ENCODE results near the gene SCAMP2.

SCAMP2 gene

GRCh38 chr15:74832826-74833225 lies 40.3 kb downstream of the SCAMP2 start:
- peaks cover 6% of the 10 kb centered on the region for H3K4me1 Mint-ChIP-seq (ENCODE audit: low read depth)
- no peak for DNase-seq (ENCODE audit: low spot score)
- peaks cover 5% of the 10 kb centered on the region for H3K36me3 Mint-ChIP-seq (ENCODE audit: low read depth)
- H3K27me3 Mint-ChIP-seq (ENCODE audit: low read depth), result peaks cover 6% of the 10 kb centered on the region
- no peak overlapping the region for H3K27ac Mint-ChIP-seq
- no peak overlapping the region for H3K4me3 Mint-ChIP-seq
- no peaks in the 10 kb centered on the region for H3K9me3 Mint-ChIP-seq

DNA sequence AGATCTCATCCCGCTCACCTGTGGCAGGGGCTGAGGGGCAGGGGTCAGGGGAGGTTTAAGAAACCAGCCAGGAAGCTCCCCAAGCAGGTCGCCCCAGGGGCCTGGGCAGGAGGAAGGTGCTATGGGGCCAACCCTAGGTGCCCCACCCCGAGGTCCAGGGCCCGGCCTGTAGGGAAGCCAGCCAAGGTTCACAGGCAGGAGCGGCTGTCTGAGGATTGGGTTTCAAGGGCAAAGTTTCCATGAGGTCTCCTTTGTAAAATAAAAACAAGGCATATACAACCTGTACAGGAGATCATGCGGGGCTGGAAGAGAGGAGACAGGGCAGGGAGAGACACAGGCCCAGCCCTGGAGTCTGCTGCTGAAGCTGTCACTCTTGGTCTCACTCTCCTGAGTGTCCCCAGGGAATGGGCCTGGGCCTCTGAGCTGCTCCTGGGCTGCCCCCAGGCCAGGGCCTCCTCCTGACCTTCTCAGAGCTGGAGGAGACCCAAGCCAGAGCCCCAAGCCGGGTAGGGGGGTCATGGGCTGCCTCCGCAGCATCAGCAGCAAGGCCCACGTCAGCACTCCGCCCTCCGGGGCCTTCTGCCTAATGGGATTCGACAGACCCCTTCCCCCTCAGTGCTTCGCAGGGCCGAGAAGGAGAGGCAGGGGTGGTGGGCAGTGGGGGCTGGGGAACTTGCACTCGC lies 41.2 kb downstream of the SCAMP2 start:
- Mint-ChIP-seq H3K4me3 (no peak overlapping the region), H3K27ac (no peak overlapping the region), H3K9me3 (no peaks in the 10 kb centered on the region)

DNA sequence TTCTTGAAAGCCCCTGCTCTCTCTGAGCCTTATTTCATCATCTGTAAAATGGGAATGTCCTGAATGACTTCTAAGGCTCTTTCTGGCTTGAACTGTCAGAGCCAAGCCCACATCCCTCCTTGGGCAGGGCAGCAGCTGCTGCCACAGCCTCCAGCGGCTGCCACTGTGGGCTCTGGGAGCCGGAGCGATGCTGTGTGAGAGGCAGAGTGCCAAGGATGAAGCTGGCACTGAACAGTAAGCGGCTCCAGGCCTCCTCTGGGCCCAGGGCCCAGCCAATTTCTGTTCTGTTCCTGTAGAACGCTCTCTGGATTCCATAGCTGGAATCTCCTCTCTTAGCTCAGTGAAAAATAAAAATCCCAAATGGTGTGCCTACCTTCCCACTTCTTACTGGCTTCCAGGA lies 42.3 kb downstream of the SCAMP2 start:
- Mint-ChIP-seq H3K27me3 (ENCODE audit: low read depth) (peaks cover 15% of the 10 kb centered on the region), H3K4me3 (no peak overlapping the region), H3K27ac (no peak overlapping the region), H3K4me1 (ENCODE audit: low read depth) (peaks cover 6% of the 10 kb centered on the region), H3K36me3 (ENCODE audit: low read depth) (peaks cover 3% of the 10 kb centered on the region), H3K9me3 (no peaks in the 10 kb centered on the region)
- no peak for DNase-seq (ENCODE audit: low spot score)

More for the DNA sequence above, 41.2 kb downstream of the SCAMP2 start:
- H3K36me3 Mint-ChIP-seq (ENCODE audit: low read depth), result peaks cover 5% of the 10 kb centered on the region
- peaks cover 6% of the 10 kb centered on the region for H3K4me1 Mint-ChIP-seq (ENCODE audit: low read depth)
- H3K27me3 Mint-ChIP-seq (ENCODE audit: low read depth), result peaks cover 13% of the 10 kb centered on the region
- no peak for DNase-seq (ENCODE audit: low spot score)

- Mint-ChIP-seq H3K9me3 (no peaks in the 10 kb centered on the region), H3K36me3 (ENCODE audit: low read depth) (peaks cover under 1% of the 10 kb centered on the region), H3K4me1 (ENCODE audit: low read depth) (peaks cover 4% of the 10 kb centered on the region), H3K27ac (no peak overlapping the region), H3K4me3 (no peak overlapping the region), H3K27me3 (ENCODE audit: low read depth) (peaks cover 16% of the 10 kb centered on the region)
- DNase-seq (ENCODE audit: low spot score), result no peak
Observed at GRCh38 chr15:74829991-74830390, 43.2 kb downstream of the SCAMP2 start.

DNA sequence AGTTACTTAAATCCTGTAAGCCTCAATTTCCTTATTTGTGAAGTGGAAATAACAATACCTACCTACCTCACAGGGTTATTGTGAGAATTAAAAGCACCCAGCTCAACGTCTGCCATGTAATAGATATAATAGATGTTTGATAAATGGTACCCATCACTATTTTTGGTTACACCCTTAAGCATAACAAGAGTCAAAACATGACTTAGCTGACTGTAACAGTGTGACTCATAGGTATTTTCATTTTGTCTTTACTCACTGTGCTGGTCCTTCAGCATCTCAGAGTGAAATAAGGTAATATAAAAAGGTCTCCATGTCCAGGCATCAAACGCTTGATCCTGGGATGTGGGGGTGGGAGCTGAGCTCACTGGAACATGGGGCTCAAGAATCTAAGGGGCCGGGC lies 43.7 kb downstream of the SCAMP2 start:
- H3K4me1 Mint-ChIP-seq (ENCODE audit: low read depth), result peaks cover 4% of the 10 kb centered on the region
- no peak overlapping the region for H3K4me3 Mint-ChIP-seq
- DNase-seq (ENCODE audit: low spot score), result no peak
- H3K27me3 Mint-ChIP-seq (ENCODE audit: low read depth), result peaks cover 20% of the 10 kb centered on the region
- no peaks in the 10 kb centered on the region for H3K9me3 Mint-ChIP-seq
- no peak overlapping the region for H3K27ac Mint-ChIP-seq
- H3K36me3 Mint-ChIP-seq (ENCODE audit: low read depth), result no peaks in the 10 kb centered on the region

DNA sequence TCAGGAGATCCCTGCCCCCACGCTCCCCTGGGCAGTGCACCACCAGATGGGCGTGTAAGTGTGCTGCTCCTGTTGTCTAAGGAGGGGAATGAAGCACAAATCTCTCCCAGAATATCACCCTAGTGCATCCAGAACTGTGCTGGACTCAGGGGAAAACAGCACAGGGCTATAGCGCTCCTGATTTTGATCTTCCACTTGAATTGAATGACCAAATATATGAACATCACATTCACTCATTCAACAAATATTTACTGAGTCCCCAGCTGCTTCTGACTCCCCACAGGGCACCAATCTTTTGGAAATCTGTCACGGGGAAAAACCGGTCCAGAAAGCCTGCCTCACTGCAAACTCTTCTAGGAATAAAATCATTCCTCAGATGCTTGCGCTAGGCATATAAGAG lies 44.3 kb downstream of the SCAMP2 start:
- no peaks in the 10 kb centered on the region for H3K36me3 Mint-ChIP-seq (ENCODE audit: low read depth)
- H3K9me3 Mint-ChIP-seq, result no peaks in the 10 kb centered on the region
- no peak overlapping the region for H3K27ac Mint-ChIP-seq
- H3K27me3 Mint-ChIP-seq (ENCODE audit: low read depth), result peaks cover 20% of the 10 kb centered on the region
- DNase-seq (ENCODE audit: low spot score), result no peak
- H3K4me1 Mint-ChIP-seq (ENCODE audit: low read depth), result peaks cover 4% of the 10 kb centered on the region
- H3K4me3 Mint-ChIP-seq, result no peak overlapping the region

GRCh38 chr15:74827614-74828013 lies 45.6 kb downstream of the SCAMP2 start:
- H3K27ac Mint-ChIP-seq, result no peak overlapping the region
- peaks cover 4% of the 10 kb centered on the region for H3K4me1 Mint-ChIP-seq (ENCODE audit: low read depth)
- DNase-seq (ENCODE audit: low spot score), result no peak
- peaks cover 20% of the 10 kb centered on the region for H3K27me3 Mint-ChIP-seq (ENCODE audit: low read depth)
- H3K4me3 Mint-ChIP-seq, result no peak overlapping the region
- H3K9me3 Mint-ChIP-seq, result no peaks in the 10 kb centered on the region
- H3K36me3 Mint-ChIP-seq (ENCODE audit: low read depth), result no peaks in the 10 kb centered on the region

DNA sequence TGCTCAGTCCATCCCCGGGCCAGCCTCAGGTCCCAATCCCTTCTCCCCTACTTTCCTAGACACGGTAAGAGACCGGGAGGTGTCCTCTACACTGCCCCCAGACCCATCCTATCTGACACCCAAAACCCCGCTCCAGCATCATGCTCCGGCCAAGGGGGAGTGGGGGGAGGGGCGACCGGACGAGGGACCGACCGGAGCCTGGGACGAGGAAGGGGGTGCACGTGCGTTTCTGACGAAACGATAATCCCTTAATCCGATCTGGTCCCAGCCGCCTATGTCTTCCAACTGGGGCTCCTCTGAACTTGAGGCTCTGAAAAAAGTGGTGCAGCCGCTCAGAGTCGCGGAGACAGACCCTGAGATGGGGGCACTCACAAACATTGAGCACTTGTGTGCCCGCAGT lies 46.2 kb downstream of the SCAMP2 start:
- H3K27ac Mint-ChIP-seq, result no peak overlapping the region
- peaks cover 4% of the 10 kb centered on the region for H3K4me1 Mint-ChIP-seq (ENCODE audit: low read depth)
- no peaks in the 10 kb centered on the region for H3K9me3 Mint-ChIP-seq
- no peak for DNase-seq (ENCODE audit: low spot score)
- H3K4me3 Mint-ChIP-seq, result no peak overlapping the region
- peaks cover 20% of the 10 kb centered on the region for H3K27me3 Mint-ChIP-seq (ENCODE audit: low read depth)
- H3K36me3 Mint-ChIP-seq (ENCODE audit: low read depth), result no peaks in the 10 kb centered on the region

DNA sequence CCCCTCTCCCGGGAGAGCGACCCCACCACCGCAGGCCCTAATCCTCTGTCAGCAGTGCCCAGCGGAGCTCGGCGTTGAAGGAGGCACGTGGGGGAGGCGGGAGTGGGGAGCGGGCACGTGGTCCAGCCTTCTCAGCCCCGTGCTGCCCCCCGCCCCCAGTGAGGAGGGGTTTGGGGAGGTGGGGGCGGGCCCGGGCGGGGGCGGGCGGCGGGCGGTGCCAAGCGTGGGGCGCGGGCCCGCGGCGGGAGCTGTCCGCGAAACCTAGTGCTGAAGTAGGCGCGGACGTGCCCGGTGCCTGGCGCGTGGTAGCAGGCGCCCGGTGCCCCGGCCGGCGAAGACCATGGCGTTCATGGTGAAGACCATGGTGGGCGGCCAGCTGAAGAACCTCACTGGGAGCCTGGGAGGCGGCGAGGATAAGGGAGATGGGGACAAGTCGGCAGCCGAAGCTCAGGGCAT lies 46.8 kb downstream of the SCAMP2 start, which contains the start of gene CPLX3:
Gene CPLX3 (plus strand): TSS at position 264 of the 456 bp plus-strand sequence. CDS start 77 bp downstream, at position 341.
- Mint-ChIP-seq H3K9me3 (no peaks in the 10 kb centered on the region), H3K4me1 (ENCODE audit: low read depth) (peaks cover 4% of the 10 kb centered on the region), H3K27me3 (ENCODE audit: low read depth) (peaks cover 20% of the 10 kb centered on the region), H3K36me3 (ENCODE audit: low read depth) (no peaks in the 10 kb centered on the region), H3K27ac (no peak within 1 kb of the TSS), H3K4me3 (no peak within 1 kb of the TSS)
- DNase-seq (ENCODE audit: low spot score), result peak; percentile 34

- no peak for DNase-seq (ENCODE audit: low spot score)
- no peak overlapping the region for H3K4me3 Mint-ChIP-seq
- H3K4me1 Mint-ChIP-seq (ENCODE audit: low read depth), result peaks cover 4% of the 10 kb centered on the region
- peaks cover 20% of the 10 kb centered on the region for H3K27me3 Mint-ChIP-seq (ENCODE audit: low read depth)
- H3K36me3 Mint-ChIP-seq (ENCODE audit: low read depth), result no peaks in the 10 kb centered on the region
- no peaks in the 10 kb centered on the region for H3K9me3 Mint-ChIP-seq
- no peak overlapping the region for H3K27ac Mint-ChIP-seq
Observed at GRCh38 chr15:74825866-74826265, 47.3 kb downstream of the SCAMP2 start.

DNA sequence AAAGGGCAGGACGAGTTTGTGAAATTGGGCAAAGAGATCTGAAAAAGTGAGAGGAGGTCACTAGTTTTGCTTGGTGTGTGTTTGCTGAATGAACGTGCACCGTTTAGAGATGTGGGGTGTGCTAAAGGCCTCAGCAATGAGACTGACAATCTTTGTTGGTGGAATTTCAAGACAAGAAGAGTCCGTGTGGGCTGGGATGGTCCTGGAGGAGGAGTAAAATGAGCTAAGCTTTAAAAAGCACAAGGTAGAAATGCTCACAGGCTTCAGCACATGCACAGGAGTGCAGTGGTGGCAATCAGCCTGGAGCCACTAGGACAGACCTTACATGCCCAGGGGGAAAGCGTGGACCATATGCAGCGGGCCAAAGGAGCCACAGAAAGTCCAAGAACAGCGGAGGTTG lies 48.2 kb downstream of the SCAMP2 start:
- DNase-seq (ENCODE audit: low spot score), result no peak
- no peak overlapping the region for H3K4me3 Mint-ChIP-seq
- peaks cover 4% of the 10 kb centered on the region for H3K4me1 Mint-ChIP-seq (ENCODE audit: low read depth)
- no peak overlapping the region for H3K27ac Mint-ChIP-seq
- H3K36me3 Mint-ChIP-seq (ENCODE audit: low read depth), result no peaks in the 10 kb centered on the region
- H3K9me3 Mint-ChIP-seq, result no peaks in the 10 kb centered on the region
- peaks cover 20% of the 10 kb centered on the region for H3K27me3 Mint-ChIP-seq (ENCODE audit: low read depth)

DNA sequence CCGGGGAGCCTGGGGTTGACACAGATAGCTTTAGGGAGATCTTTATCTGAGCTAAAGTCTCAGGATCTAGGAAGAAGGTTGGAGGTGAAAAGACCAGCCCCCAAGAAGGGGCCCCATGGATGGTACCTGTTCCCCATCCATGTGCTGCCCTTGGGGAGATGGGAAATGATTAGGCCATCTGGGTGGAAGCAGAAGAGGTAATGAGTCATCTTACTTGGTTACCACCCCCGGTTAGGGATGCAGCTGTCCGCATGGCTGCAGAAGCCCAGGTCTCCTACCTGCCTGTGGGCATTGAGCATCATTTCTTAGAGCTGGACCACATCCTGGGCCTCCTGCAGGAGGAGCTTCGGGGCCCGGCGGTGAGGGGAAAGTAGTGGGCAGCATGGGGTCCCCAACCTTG lies 49.8 kb downstream of the SCAMP2 start:
- Mint-ChIP-seq H3K4me3 (no peak overlapping the region), H3K36me3 (ENCODE audit: low read depth) (no peaks in the 10 kb centered on the region), H3K9me3 (no peaks in the 10 kb centered on the region), H3K4me1 (ENCODE audit: low read depth) (peaks cover 8% of the 10 kb centered on the region), H3K27me3 (ENCODE audit: low read depth) (peaks cover 17% of the 10 kb centered on the region), H3K27ac (no peak overlapping the region)
- DNase-seq (ENCODE audit: low spot score), result no peak

- H3K27ac Mint-ChIP-seq, result no peak overlapping the region
- H3K36me3 Mint-ChIP-seq (ENCODE audit: low read depth), result no peaks in the 10 kb centered on the region
- H3K9me3 Mint-ChIP-seq, result no peaks in the 10 kb centered on the region
- no peak overlapping the region for H3K4me3 Mint-ChIP-seq
- peaks cover 9% of the 10 kb centered on the region for H3K27me3 Mint-ChIP-seq (ENCODE audit: low read depth)
- peaks cover 11% of the 10 kb centered on the region for H3K4me1 Mint-ChIP-seq (ENCODE audit: low read depth)
- no peak for DNase-seq (ENCODE audit: low spot score)
Observed at GRCh38 chr15:74822233-74822632, 50.9 kb downstream of the SCAMP2 start.

DNA sequence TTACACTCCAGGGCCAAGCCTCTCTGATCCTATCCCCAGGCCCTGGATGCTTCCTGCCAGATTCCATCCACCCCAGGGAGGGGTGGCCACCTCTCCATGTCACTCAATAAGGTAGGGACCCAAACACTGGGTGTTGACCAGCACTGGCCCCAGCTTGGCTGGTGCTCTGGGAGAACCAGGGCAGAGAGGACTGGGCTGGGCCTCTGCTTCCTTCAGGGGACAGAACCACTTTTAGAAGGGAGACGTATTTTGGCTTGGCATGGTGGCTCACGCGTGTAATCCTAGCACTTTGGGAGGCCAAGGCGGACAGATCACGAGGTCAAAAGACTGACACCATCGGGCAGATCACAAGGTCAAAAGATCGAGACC lies 51.4 kb downstream of the SCAMP2 start:
- Mint-ChIP-seq H3K4me3 (no peak overlapping the region), H3K27me3 (ENCODE audit: low read depth) (peaks cover 5% of the 10 kb centered on the region), H3K9me3 (no peaks in the 10 kb centered on the region), H3K4me1 (ENCODE audit: low read depth) (peaks cover 11% of the 10 kb centered on the region), H3K27ac (no peak overlapping the region), H3K36me3 (ENCODE audit: low read depth) (no peaks in the 10 kb centered on the region)
- no peak for DNase-seq (ENCODE audit: low spot score)
